K562 (cell line): ENCODE results near the gene FADS1. TPM values are rescaled to one million over a fixed set of nuclear protein-coding genes. Genes with fewer than 3 reads are reported as not detected.

Experiments used
- BCL6 ChIP-seq: fragments of 250-450 bp; sonication (Bioruptor Pico); IDR thresholded peaks from 2 replicates; pipeline ENCODE4 v1.4.0; 2020
- CBX3 ChIP-seq, 2 experiments: IDR thresholded peaks; 1 replicate in 1 of 2; 2 replicates in 1 of 2; pipeline ENCODE4 v1.6.1; 2012; ENCODE audit warnings: inconsistent platforms in 2 of 2, low read length in 2 of 2, borderline replicate concordance in 1 of 2, control low read depth in 1 of 2
- CEBPB ChIP-seq: fragments of 450-650 bp; IDR thresholded peaks from 2 replicates; pipeline ENCODE4 v1.6.1; 2016; ENCODE audit warnings: missing genetic modification characterization, missing compliant biosample characterization
- CREB3 ChIP-seq: fragments of 450-650 bp; conservative IDR thresholded peaks from 2 replicates; pipeline ENCODE4 v1.6.1; 2016; ENCODE audit warnings: missing genetic modification characterization, low read depth, mild to moderate bottlenecking, missing compliant biosample characterization, moderate library complexity
- ERF ChIP-seq: fragments of 450-650 bp; formaldehyde crosslinking; IDR thresholded peaks from 2 replicates; pipeline ENCODE4 v1.4.0; 2020; ENCODE audit warnings: mild to moderate bottlenecking, mixed read lengths
- GATAD2A ChIP-seq: fragments of 450-650 bp; IDR thresholded peaks from 2 replicates; pipeline ENCODE4 v1.6.1; 2017
- HDAC1 ChIP-seq, 2 experiments: fragments of 450-650 bp; IDR thresholded peaks; 2 replicates each; pipeline ENCODE4 v1.6.1; 2016 to 2017; ENCODE audit warnings: inconsistent platforms in 1 of 2, mild to moderate bottlenecking in 1 of 2, moderate library complexity in 1 of 2
- HNRNPUL1 ChIP-seq: fragments of 200-400 bp; formaldehyde crosslinking; IDR thresholded peaks from 2 replicates; pipeline ENCODE4 v1.6.1; 2017; ENCODE audit warnings: low read length
- JUND ChIP-seq, 2 experiments: IDR thresholded peaks; 2 replicates in 1 of 2; 3 replicates in 1 of 2; pipeline ENCODE4 v1.6.1; 2011; ENCODE audit warnings: borderline replicate concordance in 2 of 2, low read depth in 2 of 2, low read length in 2 of 2, improper control_type of control experiment in 1 of 2, missing biosample characterization in 1 of 2, missing genetic modification characterization in 1 of 2, missing genetic modification reagents in 1 of 2
- KDM1A ChIP-seq, 2 experiments: fragments of 450-650 bp; IDR thresholded peaks; 2 replicates each; pipeline ENCODE4 v1.6.1; 2016; ENCODE audit warnings: mild to moderate bottlenecking in 2 of 2
- KLF16 ChIP-seq: IDR thresholded peaks from 2 replicates; pipeline ENCODE4 v1.6.1; 2016; ENCODE audit warnings: antibody characterized with exemption
- LEF1 ChIP-seq: fragments of 450-650 bp; IDR thresholded peaks from 2 replicates; pipeline ENCODE4 v1.6.1; 2016; ENCODE audit warnings: mild to moderate bottlenecking
- MAFF ChIP-seq: IDR thresholded peaks from 2 replicates; pipeline ENCODE4 v1.6.1; 2012; ENCODE audit warnings: low read length, improper control_type of control experiment
- MCM2 ChIP-seq: fragments of 450-650 bp; IDR thresholded peaks from 2 replicates; pipeline ENCODE4 v1.6.1; 2017; ENCODE audit warnings: low read depth, mild to moderate bottlenecking
- NONO ChIP-seq, 2 experiments: fragments of 200-400 bp in 1 of 2; fragments of 450-650 bp in 1 of 2; formaldehyde crosslinking in 1 of 2; IDR thresholded peaks; 2 replicates each; pipeline ENCODE4 v1.6.1; 2017; ENCODE audit warnings: low read depth in 2 of 2, mild to moderate bottlenecking in 2 of 2, moderate library complexity in 2 of 2, low read length in 1 of 2
- NUFIP1 ChIP-seq: fragments of 450-650 bp; IDR thresholded peaks from 2 replicates; pipeline ENCODE4 v1.6.1; 2018; ENCODE audit not compliant: partially characterized antibody
- PML ChIP-seq: IDR thresholded peaks from 2 replicates; pipeline ENCODE4 v1.6.1; 2012; ENCODE audit warnings: low read length, inconsistent platforms
- RB1 ChIP-seq: fragments of 450-650 bp; IDR thresholded peaks from 2 replicates; pipeline ENCODE4 v1.6.1; 2017; ENCODE audit warnings: low read depth, mild to moderate bottlenecking
- RBBP5 ChIP-seq: fragments of 200-600 bp; sonication (generic); IDR thresholded peaks from 2 replicates; pipeline ENCODE4 v1.6.1; 2012; ENCODE audit warnings: borderline replicate concordance, mild to moderate bottlenecking, low read length, control low read depth, inconsistent platforms; ENCODE audit not compliant: insufficient read depth, poor library complexity, severe bottlenecking
- RBFOX2 ChIP-seq: fragments of 200-400 bp; formaldehyde crosslinking; IDR thresholded peaks from 2 replicates; pipeline ENCODE4 v1.6.1; 2017; ENCODE audit warnings: low read depth, mild to moderate bottlenecking, low read length, moderate library complexity
- RNF2 ChIP-seq: sonication (generic); IDR thresholded peaks from 2 replicates; pipeline ENCODE4 v1.6.1; 2016
- ZNF639 ChIP-seq, 2 experiments: fragments of 200-800 bp in 1 of 2; sonication (Bioruptor generic) in 1 of 2; sonication (generic) in 1 of 2; formaldehyde crosslinking in 1 of 2; IDR thresholded peaks in 1 of 2; conservative IDR thresholded peaks in 1 of 2; 2 replicates each; pipeline versions ENCODE4 v1.5.0 to v1.6.1; 2016 to 2020; ENCODE audit warnings: missing compliant biosample characterization in 1 of 2, missing genetic modification characterization in 1 of 2, missing genetic modification reagents in 1 of 2
- polyA plus RNA-seq, 8 experiments: library from polyadenylated mRNA; depleted of rRNA in 4 of 8; stranded (reverse) in 5 of 8; unstranded in 3 of 8; fragments of >200 nt; fragmentation: Nextera tagmentation in 2 of 8; fragmentation: Illumina TruSeq in 1 of 8; extraction: Ambion mirVana in 2 of 8; extraction: Trizol in 1 of 8; gene quantifications; 2 replicates each; pipeline versions ENCODE4 v1.2.1 to v1.2.3, GENCODE V29; 2011 to 2014; ENCODE audit warnings: inconsistent platforms in 1 of 8, missing spikeins in 1 of 8
- total RNA-seq, 7 experiments: library from RNA; depleted of rRNA in 6 of 7; stranded (reverse); fragments of >200 nt in 6 of 7; fragmentation: Illumina TruSeq in 2 of 7; extraction: Trizol in 2 of 7; gene quantifications; 2 replicates each; pipeline versions ENCODE4 v1.2.1 to v1.2.3, GENCODE V29; 2011 to 2021; ENCODE audit warnings: low replicate concordance in 1 of 7
- TF ChIP-seq, protein P1 (sequence below): fragments of 450-650 bp; formaldehyde crosslinking; IDR thresholded peaks from 2 replicates; pipeline ENCODE4 v1.4.0; 2020; ENCODE audit warnings: mild to moderate bottlenecking, moderate library complexity
- TF ChIP-seq, protein P2 (sequence below): fragments of 450-650 bp; IDR thresholded peaks from 2 replicates; pipeline ENCODE4 v1.6.1; 2016; ENCODE audit warnings: missing biosample characterization, missing genetic modification characterization

FADS1 gene
- total and polyA plus RNA-seq, 9 of the 15 experiments (the other 6 are each of a cell fraction or from before 2014, with no cell fraction given) = 110 to 864 (median 364) TPM

DNA sequence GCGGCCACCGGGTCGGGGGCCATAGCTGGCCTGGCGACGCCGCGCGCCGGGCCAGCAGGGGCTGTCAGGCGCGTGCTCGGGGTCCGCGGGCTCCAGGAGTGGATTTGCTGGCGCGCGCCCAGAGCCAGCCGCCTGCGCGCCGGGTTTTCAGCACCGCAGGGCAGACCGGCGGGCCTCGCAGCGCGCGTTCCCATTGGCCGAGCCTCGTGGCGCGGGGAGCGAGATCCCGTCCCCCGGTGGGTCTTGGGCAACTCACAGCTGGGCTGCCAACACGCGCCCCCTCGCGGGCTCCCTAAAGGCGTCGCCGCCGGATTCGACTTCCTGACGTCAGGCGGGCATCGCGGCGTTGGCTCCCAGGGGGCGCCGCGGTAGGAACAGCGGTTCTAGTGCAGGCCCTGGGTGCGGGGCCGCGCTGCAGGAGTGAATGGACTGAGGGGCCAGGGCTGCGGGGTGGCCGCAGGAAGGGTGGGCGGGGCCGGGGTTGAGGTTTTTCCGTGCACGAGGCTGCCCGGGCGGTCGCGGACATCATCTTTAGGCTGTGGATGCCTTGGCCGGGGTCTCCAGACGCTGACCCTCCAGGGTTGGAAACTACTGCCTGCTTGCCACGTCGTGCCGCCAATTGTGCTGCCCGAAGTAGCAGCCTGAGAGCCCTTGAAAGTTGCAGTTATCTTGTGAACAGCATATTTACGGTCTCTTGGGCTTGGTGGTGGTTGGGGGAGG, at the start of gene FADS1 (continued):
- no peak for TF ChIP-seq LEF1
- TF ChIP-seq CEBPB (tag) = peak; percentile 98
- peak; percentile 73 for TF ChIP-seq JUND (IDR thresholded peaks at IDR 0.05; ENCODE audit: borderline replicate concordance, low read depth, low read length)
- TF ChIP-seq JUND (tag; IDR thresholded peaks at IDR 0.05; ENCODE audit: borderline replicate concordance, low read depth, low read length) = peak; percentile 65; the same call in 1 of the 3 replicates
- peak; percentile 60 for TF ChIP-seq RNF2
- TF ChIP-seq KLF16 = peak; percentile 60
- TF ChIP-seq, protein P1, sequence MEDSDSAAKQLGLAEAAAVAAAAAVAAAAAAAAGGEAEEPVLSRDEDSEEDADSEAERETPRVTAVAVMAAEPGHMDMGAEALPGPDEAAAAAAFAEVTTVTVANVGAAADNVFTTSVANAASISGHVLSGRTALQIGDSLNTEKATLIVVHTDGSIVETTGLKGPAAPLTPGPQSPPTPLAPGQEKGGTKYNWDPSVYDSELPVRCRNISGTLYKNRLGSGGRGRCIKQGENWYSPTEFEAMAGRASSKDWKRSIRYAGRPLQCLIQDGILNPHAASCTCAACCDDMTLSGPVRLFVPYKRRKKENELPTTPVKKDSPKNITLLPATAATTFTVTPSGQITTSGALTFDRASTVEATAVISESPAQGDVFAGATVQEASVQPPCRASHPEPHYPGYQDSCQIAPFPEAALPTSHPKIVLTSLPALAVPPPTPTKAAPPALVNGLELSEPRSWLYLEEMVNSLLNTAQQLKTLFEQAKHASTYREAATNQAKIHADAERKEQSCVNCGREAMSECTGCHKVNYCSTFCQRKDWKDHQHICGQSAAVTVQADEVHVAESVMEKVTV (CRISPR knock-in tag) = peak; percentile 37; the same call in 1 of the 2 replicates
- TF ChIP-seq MAFF = no peak
- peak; percentile 31 for TF ChIP-seq RBBP5
- TF ChIP-seq ERF (CRISPR knock-in tag) = 0 out of 2 replicates have a peak, but pooled peaks have one; percentile 41
- TF ChIP-seq PML = peak; percentile 17; the same call in 1 of the 2 replicates
- TF ChIP-seq NUFIP1 = no peak
- no peak for TF ChIP-seq CREB3
- peak; percentile 90 for TF ChIP-seq GATAD2A
- no peak for TF ChIP-seq HNRNPUL1
- peak; percentile 88 for TF ChIP-seq RB1
- peak in 1 of 2 experiments; percentile 53; a peak in 1 of 3 replicates for TF ChIP-seq CBX3 (IDR thresholded peaks at IDR 0.05; ENCODE audit: borderline replicate concordance in 1 of 2, low read length in 2 of 2)
- TF ChIP-seq ZNF639 (CRISPR knock-in tag; conservative IDR thresholded peaks at IDR 0.05 in 1 of 2, IDR thresholded peaks at IDR 0.05 in 1 of 2) = peak in 1 of 2 experiments; percentile 89; a peak in 2 of 4 replicates
- TF ChIP-seq MCM2 = no peak
- peak in 1 of 2 experiments; percentile 52; a peak in 2 of 4 replicates for TF ChIP-seq HDAC1 (IDR thresholded peaks at IDR 0.05)
- peak; percentile 80 to 89 for TF ChIP-seq NONO (IDR thresholded peaks at IDR 0.05; ENCODE audit: low read depth in 2 of 2, low read length in 1 of 2)
- TF ChIP-seq KDM1A (IDR thresholded peaks at IDR 0.05) = peak in 1 of 2 experiments; percentile 29; a peak in 1 of 4 replicates
- no peak for TF ChIP-seq BCL6 (CRISPR knock-in tag)
- TF ChIP-seq RBFOX2 = peak; percentile 91
- TF ChIP-seq, protein P2, sequence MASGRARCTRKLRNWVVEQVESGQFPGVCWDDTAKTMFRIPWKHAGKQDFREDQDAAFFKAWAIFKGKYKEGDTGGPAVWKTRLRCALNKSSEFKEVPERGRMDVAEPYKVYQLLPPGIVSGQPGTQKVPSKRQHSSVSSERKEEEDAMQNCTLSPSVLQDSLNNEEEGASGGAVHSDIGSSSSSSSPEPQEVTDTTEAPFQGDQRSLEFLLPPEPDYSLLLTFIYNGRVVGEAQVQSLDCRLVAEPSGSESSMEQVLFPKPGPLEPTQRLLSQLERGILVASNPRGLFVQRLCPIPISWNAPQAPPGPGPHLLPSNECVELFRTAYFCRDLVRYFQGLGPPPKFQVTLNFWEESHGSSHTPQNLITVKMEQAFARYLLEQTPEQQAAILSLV = peak; percentile 16; the same call in 1 of the 2 replicates
